ENCODE measurements around the gene CEP41. TPM values are rescaled to one million over a fixed set of nuclear protein-coding genes. Genes with fewer than 3 reads are reported as not detected.
A peak's percentile ranks its signal among the peaks of the same experiment; 100 is the strongest.

CEP41 gene
- total RNA-seq (2013; cell fraction: nucleolus; rRNA removed): 22.5 and 22.7 TPM in 2 replicates
- total RNA-seq (2014; rRNA removed): 11.4 and 12.3 TPM in 2 replicates
- 13.1 and 15.1 TPM in 2 replicates for total RNA-seq (2014; rRNA removed; fragmentation: Illumina TruSeq; extraction: Trizol)
- total RNA-seq (2021): 18.7 and 20.8 TPM in 2 replicates
- 6.2 TPM for polyA plus RNA-seq (2011; ENCODE audit: low read depth)
- 20.1 and 20.4 TPM in 2 replicates for polyA plus RNA-seq (2011; rRNA removed)
- 16.0 and 17.6 TPM in 2 replicates for polyA plus RNA-seq (2011; cell fraction: cytosol; rRNA removed)
- 12.9 and 15.3 TPM in 2 replicates for polyA plus RNA-seq (2011; cell fraction: nucleus; rRNA removed)
- polyA plus RNA-seq (2012): 6.2 and 6.8 TPM in 2 replicates
- polyA plus RNA-seq (2014; fragmentation: Illumina TruSeq; extraction: Trizol): 27.3 and 28.5 TPM in 2 replicates
- 10 to 100 TPM; 30.4 to 36.2 TPM for polyA plus RNA-seq (2014; fragmentation: Nextera tagmentation; extraction: Ambion mirVana)
- polyA plus RNA-seq (2014; rRNA removed): 18.8 and 22.0 TPM in 2 replicates
- 10 to 100 TPM; 36.9 to 43.0 TPM for polyA plus RNA-seq (2016; fragmentation: Nextera tagmentation; extraction: Ambion mirVana)
- 13.1 and 15.0 TPM in 2 replicates for polyA minus RNA-seq (2011; rRNA and poly(A)+ RNA removed)
- polyA minus RNA-seq (2011; cell fraction: cytosol; rRNA and poly(A)+ RNA removed): 6.4 and 7.7 TPM in 2 replicates
- polyA minus RNA-seq (2011; cell fraction: nucleus; rRNA and poly(A)+ RNA removed): 6.8 and 13.9 TPM in 2 replicates
- percentile 49 among the genes with signal in this experiment for Bru-seq, nascent RNA
- percentile 48 among the genes with signal in this experiment for BruChase-seq, experiment 1, labeled RNA remaining after a 6-hour chase
- percentile 50 among the genes with signal in this experiment for BruChase-seq, experiment 2, labeled RNA remaining after a 2-hour chase
- long read RNA-seq, experiment 1, full-length matches to known transcripts: 11 of 14 reads
- long read RNA-seq, experiment 1, partial matches to known transcripts: 3 of 14 reads
- long read RNA-seq, experiment 1, other reads (novel, unspliced or antisense): 0 of 14 reads
- long read RNA-seq, experiment 2, full-length matches to known transcripts: 70 of 86 reads
- long read RNA-seq, experiment 2, partial matches to known transcripts: 7 of 86 reads
- long read RNA-seq, experiment 2, other reads (novel, unspliced or antisense): 9 of 86 reads

- FAIRE-seq: peak; percentile 81
- ChIA-PET RAD21 (ENCODE audit: unreplicated experiment) (interaction anchor here (0.6 to 1.7 kb wide), 2 partner anchors 75 to 197 kb away, joined by 3 to 6 read pairs; no protein-coding TSS in a partner anchor), POLR2A (interaction anchor here (0.9 kb wide), 1 partner anchor 236 kb away, joined by 3 read pairs; the partner anchor contains the start of gene TMEM209)
- no peak for TF ChIP-seq ZBTB4 (CRISPR knock-in tag; IDR thresholded peaks at IDR 0.05)
- peak; percentile 72 for TF ChIP-seq MXI1 (IDR thresholded peaks at IDR 0.05; ENCODE audit: low read depth, low read length)
- TF ChIP-seq GATAD2B (conservative IDR thresholded peaks at IDR 0.05; ENCODE audit: low read depth): 0 out of 2 replicates have a peak, but pooled peaks have one; percentile 19
- peak; percentile 99 for TF ChIP-seq BMI1 (IDR thresholded peaks at IDR 0.05; ENCODE audit: borderline replicate concordance)
- peak; percentile 12; the same call in 1 of the 2 replicates for TF ChIP-seq RAD21 (IDR thresholded peaks at IDR 0.05; ENCODE audit: insufficient read depth, low read depth, low read length)
- peak; percentile 29; the same call in 1 of the 2 replicates for TF ChIP-seq E2F4 (IDR thresholded peaks at IDR 0.05; ENCODE audit: low read depth, low read length)
- TF ChIP-seq JUNB (IDR thresholded peaks at IDR 0.05): no peak
- 0 out of 4 replicates have a peak, but pooled peaks of 1 of the 2 experiments have one; percentile 12 for TF ChIP-seq IKZF2 (IDR thresholded peaks at IDR 0.05)
- peak; percentile 28; the same call in 1 of the 2 replicates for TF ChIP-seq NRF1 (conservative IDR thresholded peaks at IDR 0.05; ENCODE audit: low read depth, low read length)
- peak; percentile 33; the same call in 1 of the 2 replicates for TF ChIP-seq YY1 (IDR thresholded peaks at IDR 0.05; ENCODE audit: low read depth, low read length)
- peak; percentile 67; the same call in 1 of the 2 replicates for TF ChIP-seq IRF3 (IDR thresholded peaks at IDR 0.05)
Observed at GRCh38 chr7:130440527-130441365, at the start of gene CEP41. TSS of gene CEP41 (minus strand) at chr7:130441016. CDS start at chr7:130440966, 50 bp downstream.

More at GRCh38 chr7:130440527-130441365, at the start of gene CEP41:
- Histone ChIP-seq H2AFZ (ENCODE audit: control insufficient read depth, low read depth, low read length) (peak within 1 kb of the TSS; percentile 99), H3K4me2 (ENCODE audit: control insufficient read depth, insufficient read depth) (peak within 1 kb of the TSS; percentile 96), H3K27me3 (replicated peaks in 1 of 2; ENCODE audit: control insufficient read depth in 2 of 2, insufficient read depth in 2 of 2, low read length in 1 of 2) (no peaks in the 10 kb centered on the region), H3K27ac (ENCODE audit: control insufficient read depth, insufficient read depth) (peak within 1 kb of the TSS; percentile 92), H4K20me1 (ENCODE audit: control insufficient read depth, insufficient read depth) (no peaks in the 10 kb centered on the region), H3K9me3 (replicated peaks; ENCODE audit: control insufficient read depth, insufficient read depth, low read length) (no peaks in the 10 kb centered on the region), H3K79me2 (ENCODE audit: control insufficient read depth, insufficient read depth, low read length) (peaks cover 3% of the 10 kb centered on the region), H3K36me3 (ENCODE audit: control insufficient read depth in 2 of 2, insufficient read depth in 2 of 2, low read length in 1 of 2) (no peaks in the 10 kb centered on the region), H3K4me1 (ENCODE audit: control insufficient read depth, insufficient read depth, low read length) (peaks cover 10% of the 10 kb centered on the region), H3K9ac (ENCODE audit: control insufficient read depth, insufficient read depth, low read length) (peak within 1 kb of the TSS; percentile 90), H3K4me3 (peak within 1 kb of the TSS; percentile 66)
- in situ Hi-C loops (cut with MboI) (no loop called here), intact Hi-C loops (cut with micrococcal nuclease; ENCODE audit: unreplicated experiment) (no loop called here)
- TSS peak; percentile 82 for BruUV-seq (replicated peaks)
- SMC1A ChIA-PET (ENCODE audit: uncharacterized antibody, unreplicated experiment): interaction anchor here (0.6 to 1.3 kb wide), 4 partner anchors 18 to 91 kb away, joined by 3 read pairs; no protein-coding TSS in a partner anchor
- DNase-seq (ENCODE audit: low read depth, low spot score) (peak; percentile 83), ATAC-seq (peak; percentile 99)
- CTCF ChIA-PET: interaction anchor here (0.7 to 1.0 kb wide), 3 partner anchors 12 to 46 kb away, joined by 3 to 4 read pairs (median 4); no protein-coding TSS in a partner anchor
- 4% methylated on average over 40 of the region's 61 CpGs for WGBS (ENCODE audit: insufficient coverage, insufficient replicate concordance, low lambda C conversion rate, missing lambda C conversion rate)

All from GM12878 (cell line).